Activated CD8-positive, alpha-beta T cell treated with anti-CD3 and anti-CD28 coated beads for 36 hours (primary cell): ENCODE measurements around the gene TVP23A. TPM values are rescaled to one million over a fixed set of nuclear protein-coding genes. Genes with fewer than 3 reads are reported as not detected.

Experiments used
- ATAC-seq: fragments of 200-7000 bp; cut with Tn5 transposase; one replicate; pipeline ENCODE4 v1.10.0; 2021; ENCODE audit warnings: mild to moderate bottlenecking, moderate library complexity
- CTCF ChIA-PET: fragments of 350-600 bp; sonication (Branson Sonifier 250); formaldehyde crosslinking; loops from one replicate; lab custom pipeline; 2021; ENCODE audit warnings: antibody characterized with exemption; lab: Charles Lee
- POLR2A ChIA-PET: fragments of 350-600 bp; sonication (Branson Sonifier 250); formaldehyde crosslinking; loops from one replicate; lab custom pipeline; 2021; ENCODE audit warnings: antibody characterized with exemption; lab: Charles Lee
- DNase-seq: peaks from one replicate; pipeline ENCODE4 v3.0.0-alpha.2; 2020
- H3K27ac Mint-ChIP-seq: one replicate; pipeline ENCODE4 v1.8.0; 2021; ENCODE audit warnings: mild to moderate bottlenecking, mixed read lengths
- H3K27me3 Mint-ChIP-seq: one replicate; pipeline ENCODE4 v1.8.0; 2021; ENCODE audit warnings: mixed read lengths
- H3K36me3 Mint-ChIP-seq: one replicate; pipeline ENCODE4 v1.8.0; 2021; ENCODE audit warnings: low read depth, mixed read lengths
- H3K4me1 Mint-ChIP-seq: one replicate; pipeline ENCODE4 v1.8.0; 2021; ENCODE audit warnings: low read depth, mixed read lengths
- H3K4me3 Mint-ChIP-seq: one replicate; pipeline ENCODE4 v1.8.0; 2021; ENCODE audit warnings: mild to moderate bottlenecking, moderate library complexity, mixed read lengths
- H3K9me3 Mint-ChIP-seq: one replicate; pipeline ENCODE4 v1.8.0; 2021; ENCODE audit warnings: mixed read lengths
- CTCF ChIP-seq: fragments of 200-600 bp; IDR thresholded peaks from one replicate; pipeline ENCODE4 v1.8.0; 2022; ENCODE audit warnings: antibody characterized with exemption, mild to moderate bottlenecking
- intact Hi-C: fragments of 100-400 bp; cut with micrococcal nuclease; formaldehyde crosslinking; loops from one replicate; pipeline ENCODE4 v1.10.0; 2022
- total RNA-seq, 2 experiments: library from RNA; stranded (reverse); gene quantifications; one replicate each; pipeline ENCODE4 v1.2.3, GENCODE V29; 2021

Gene TVP23A
- total RNA-seq, 2 experiments from 2014 or later: not detected

DNA sequence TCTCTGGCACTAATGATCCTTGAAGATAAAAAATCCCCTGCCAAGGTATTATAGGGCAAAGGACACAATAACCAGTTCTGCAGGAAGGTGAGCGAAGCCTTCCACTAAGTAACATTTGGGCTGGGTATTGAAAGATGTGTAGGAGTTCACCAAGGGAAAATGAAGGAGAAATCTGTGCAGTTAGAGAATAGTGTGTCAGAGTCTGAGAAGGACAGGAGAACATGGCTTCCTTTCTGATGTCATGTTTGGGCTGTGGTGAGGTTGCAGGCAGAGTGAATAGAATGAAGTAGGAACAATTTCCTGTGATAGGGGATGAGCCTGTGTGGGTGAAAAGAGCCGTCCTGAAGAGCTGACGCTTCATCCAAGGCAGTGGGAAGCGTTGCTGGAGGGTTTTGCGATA, 34.4 kb upstream of the TVP23A start:
- ATAC-seq (no peak), DNase-seq (no peak)
- Mint-ChIP-seq H3K4me3 (no peak overlapping the region), H3K36me3 (no peaks in the 10 kb centered on the region), H3K4me1 (peaks cover 11% of the 10 kb centered on the region), H3K27me3 (peaks cover 2% of the 10 kb centered on the region), H3K9me3 (no peaks in the 10 kb centered on the region), H3K27ac (no peak overlapping the region)
- intact Hi-C loops: no loop called here
- no peak for TF ChIP-seq CTCF
- CTCF ChIA-PET: no interaction called here
- POLR2A ChIA-PET: interaction anchor here (1.9 kb wide), 1 partner anchor 19 kb away, joined by 3 read pairs; no protein-coding TSS in a partner anchor

GRCh38 chr16:10852286-10852685, 33.7 kb upstream of the TVP23A start:
- CTCF ChIA-PET: no interaction called here
- Mint-ChIP-seq H3K4me1 (peaks cover 11% of the 10 kb centered on the region), H3K27me3 (peaks cover 3% of the 10 kb centered on the region), H3K27ac (no peak overlapping the region), H3K4me3 (no peak overlapping the region), H3K36me3 (no peaks in the 10 kb centered on the region), H3K9me3 (no peaks in the 10 kb centered on the region)
- no peak for TF ChIP-seq CTCF
- POLR2A ChIA-PET: interaction anchor here (1.0 to 1.9 kb wide), 2 partner anchors 18 kb away, joined by 3 read pairs; no protein-coding TSS in a partner anchor
- ATAC-seq: no peak
- intact Hi-C loops: no loop called here
- no peak for DNase-seq

DNA sequence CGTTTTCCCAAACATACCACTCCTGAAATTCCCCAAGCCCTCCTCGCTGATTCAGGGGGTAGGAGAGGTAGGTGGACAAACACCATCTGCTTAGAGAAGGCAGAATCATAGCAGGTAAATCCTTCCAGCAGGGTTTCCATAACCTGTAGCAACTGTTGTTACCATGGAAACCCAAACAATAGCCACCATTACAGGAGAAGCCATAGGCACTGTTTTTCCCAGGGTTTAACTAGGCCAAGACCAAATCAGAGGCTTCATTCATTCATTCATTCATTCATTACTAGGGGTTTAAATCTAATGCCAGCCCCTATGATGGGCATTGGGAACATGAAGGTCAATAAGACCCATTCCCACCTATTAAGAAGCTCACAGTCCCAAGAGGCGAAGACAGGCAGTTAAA, 32.9 kb upstream of the TVP23A start:
- no peak for TF ChIP-seq CTCF
- Mint-ChIP-seq H3K4me1 (peaks cover 11% of the 10 kb centered on the region), H3K9me3 (no peaks in the 10 kb centered on the region), H3K4me3 (no peak overlapping the region), H3K27me3 (peaks cover 8% of the 10 kb centered on the region), H3K36me3 (no peaks in the 10 kb centered on the region), H3K27ac (no peak overlapping the region)
- DNase-seq (no peak), ATAC-seq (no peak)
- intact Hi-C loops: no loop called here
- CTCF ChIA-PET: no interaction called here
- POLR2A ChIA-PET: interaction anchor here (1.0 to 1.9 kb wide), 2 partner anchors 18 to 19 kb away, joined by 3 read pairs; no protein-coding TSS in a partner anchor

DNA sequence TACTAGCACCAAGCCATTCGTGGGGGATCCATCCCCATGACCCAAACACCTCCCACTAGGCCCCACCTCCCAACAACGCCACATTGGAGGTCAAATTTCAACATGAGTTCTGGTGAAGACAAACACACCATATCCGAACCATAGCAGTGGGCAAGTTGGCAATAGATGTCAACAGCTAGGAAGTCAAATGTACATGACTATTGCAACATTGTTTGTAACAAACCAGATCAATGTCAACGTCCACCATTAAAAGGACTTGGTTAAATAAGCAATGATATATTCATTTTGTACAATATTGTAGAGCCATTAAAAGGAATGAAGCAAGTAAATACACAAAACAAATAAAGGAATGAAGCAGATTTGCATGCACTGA, 31.9 kb upstream of the TVP23A start:
- Mint-ChIP-seq H3K27ac (no peak overlapping the region), H3K36me3 (no peaks in the 10 kb centered on the region), H3K4me3 (no peak overlapping the region), H3K9me3 (no peaks in the 10 kb centered on the region), H3K27me3 (peaks cover 10% of the 10 kb centered on the region), H3K4me1 (peaks cover 11% of the 10 kb centered on the region)
- TF ChIP-seq CTCF: no peak
- intact Hi-C loops: no loop called here
- POLR2A ChIA-PET: no interaction called here
- DNase-seq (no peak), ATAC-seq (no peak)
- CTCF ChIA-PET: interaction anchor here (0.8 kb wide), 1 partner anchor 39 kb away, joined by 3 read pairs; no protein-coding TSS in a partner anchor

GRCh38 chr16:10849736-10850477, 31.3 kb upstream of the TVP23A start:
- Mint-ChIP-seq H3K9me3 (no peaks in the 10 kb centered on the region), H3K27me3 (peaks cover 13% of the 10 kb centered on the region), H3K27ac (no peak overlapping the region), H3K36me3 (no peaks in the 10 kb centered on the region), H3K4me1 (peaks cover 11% of the 10 kb centered on the region), H3K4me3 (no peak overlapping the region)
- no peak for ATAC-seq
- CTCF ChIA-PET: interaction anchor here (0.8 kb wide), 1 partner anchor 40 kb away, joined by 3 read pairs; no protein-coding TSS in a partner anchor
- intact Hi-C loops: no loop called here
- DNase-seq: no peak
- no peak for TF ChIP-seq CTCF
- POLR2A ChIA-PET: no interaction called here
